ENCODE data around the gene NDUFB8. TPM values are rescaled to one million over a fixed set of nuclear protein-coding genes. Genes with fewer than 3 reads are reported as not detected.

Gene NDUFB8
- total RNA-seq, 1 donor from 2014 or later = 124 TPM

DNA sequence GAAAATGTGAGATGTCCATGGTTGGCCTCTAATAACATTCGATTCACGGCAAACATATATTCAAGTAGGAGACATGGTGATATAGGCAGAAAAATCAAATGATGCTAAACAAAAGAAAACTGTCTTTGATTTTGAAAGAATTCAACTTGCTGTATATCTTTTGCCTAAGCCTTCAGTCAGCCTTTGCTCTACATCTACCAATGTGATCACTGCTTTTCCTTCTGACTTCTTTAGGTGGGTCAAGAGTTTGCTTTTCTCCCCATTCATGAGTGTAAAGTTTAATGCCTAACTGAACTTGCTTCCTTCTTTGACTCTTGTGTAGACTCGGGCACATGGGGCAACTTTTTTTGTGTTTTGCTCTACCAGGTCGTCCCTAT is 5.7 kb upstream of the NDUFB8 start:
- Histone ChIP-seq H3K9me3 (ENCODE audit: low read depth) (no peaks in the 10 kb centered on the region), H3K9ac (no peak overlapping the region), H3K4me2 (no peak overlapping the region), H3K27me3 (no peaks in the 10 kb centered on the region), H3K79me2 (ENCODE audit: low read depth) (peaks cover 42% of the 10 kb centered on the region), H3K27ac (no peak overlapping the region), H4K20me1 (ENCODE audit: low read depth) (peaks cover 34% of the 10 kb centered on the region), H3K4me1 (peaks cover 12% of the 10 kb centered on the region), H2AFZ (replicated peaks) (peak overlapping the region; percentile 78), H3K36me3 (no peaks in the 10 kb centered on the region), H3K4me3 (peak overlapping the region; percentile 88), H3F3A (ENCODE audit: low read depth) (no peaks in the 10 kb centered on the region)
- H3K9me3 Mint-ChIP-seq = no peaks in the 10 kb centered on the region
- TF ChIP-seq EZH2 (IDR thresholded peaks at IDR 0.05) (no peak), EZH2phosphoT487 (IDR thresholded peaks at IDR 0.05) (no peak)
- TF ChIP-seq, protein P1, sequence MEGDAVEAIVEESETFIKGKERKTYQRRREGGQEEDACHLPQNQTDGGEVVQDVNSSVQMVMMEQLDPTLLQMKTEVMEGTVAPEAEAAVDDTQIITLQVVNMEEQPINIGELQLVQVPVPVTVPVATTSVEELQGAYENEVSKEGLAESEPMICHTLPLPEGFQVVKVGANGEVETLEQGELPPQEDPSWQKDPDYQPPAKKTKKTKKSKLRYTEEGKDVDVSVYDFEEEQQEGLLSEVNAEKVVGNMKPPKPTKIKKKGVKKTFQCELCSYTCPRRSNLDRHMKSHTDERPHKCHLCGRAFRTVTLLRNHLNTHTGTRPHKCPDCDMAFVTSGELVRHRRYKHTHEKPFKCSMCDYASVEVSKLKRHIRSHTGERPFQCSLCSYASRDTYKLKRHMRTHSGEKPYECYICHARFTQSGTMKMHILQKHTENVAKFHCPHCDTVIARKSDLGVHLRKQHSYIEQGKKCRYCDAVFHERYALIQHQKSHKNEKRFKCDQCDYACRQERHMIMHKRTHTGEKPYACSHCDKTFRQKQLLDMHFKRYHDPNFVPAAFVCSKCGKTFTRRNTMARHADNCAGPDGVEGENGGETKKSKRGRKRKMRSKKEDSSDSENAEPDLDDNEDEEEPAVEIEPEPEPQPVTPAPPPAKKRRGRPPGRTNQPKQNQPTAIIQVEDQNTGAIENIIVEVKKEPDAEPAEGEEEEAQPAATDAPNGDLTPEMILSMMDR (IDR thresholded peaks at IDR 0.05) = no peak
- no peak overlapping the region for H3K4me3 Mint-ChIP-seq
- peaks cover 2% of the 10 kb centered on the region for H3K36me3 Mint-ChIP-seq
- no peak overlapping the region for H3K27ac Mint-ChIP-seq
- no peak for DNase-seq (ENCODE audit: low spot score)
- peaks cover 13% of the 10 kb centered on the region for H3K4me1 Mint-ChIP-seq
- no peaks in the 10 kb centered on the region for H3K27me3 Mint-ChIP-seq (ENCODE audit: insufficient read depth, low read depth)

DNA sequence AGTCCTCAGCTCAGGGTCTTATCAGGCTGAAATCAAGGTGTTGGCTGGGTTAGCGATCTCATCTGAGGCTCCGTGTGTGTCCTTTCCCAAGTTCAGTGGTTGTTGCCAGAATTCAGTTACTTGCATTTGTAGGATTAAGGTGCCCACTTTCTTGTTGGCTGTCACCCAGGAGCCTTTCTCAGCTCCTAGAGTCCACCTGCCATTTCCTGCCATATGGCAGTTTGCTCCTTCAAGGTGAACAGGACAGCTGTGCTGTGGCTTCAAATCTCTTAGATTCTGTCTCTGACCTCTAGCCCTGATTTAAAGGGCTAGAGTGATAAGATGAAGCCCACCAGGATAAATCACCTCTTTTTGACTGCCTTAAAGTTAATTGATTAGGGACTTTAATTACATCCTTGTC is 5.1 kb upstream of the NDUFB8 start:
- H3K4me1 Mint-ChIP-seq = peaks cover 19% of the 10 kb centered on the region
- DNase-seq (ENCODE audit: low spot score) = no peak
- H3K36me3 ChIP-seq = no peaks in the 10 kb centered on the region
- peak overlapping the region; percentile 78 for H2AFZ ChIP-seq (replicated peaks)
- no peak overlapping the region for H3K4me3 ChIP-seq
- peaks cover 39% of the 10 kb centered on the region for H3K79me2 ChIP-seq (ENCODE audit: low read depth)
- peaks cover 33% of the 10 kb centered on the region for H4K20me1 ChIP-seq (ENCODE audit: low read depth)
- H3K4me1 ChIP-seq = peaks cover 16% of the 10 kb centered on the region
- TF ChIP-seq EZH2phosphoT487 (IDR thresholded peaks at IDR 0.05) (no peak), EZH2 (IDR thresholded peaks at IDR 0.05) (no peak)
- TF ChIP-seq, protein P1 (IDR thresholded peaks at IDR 0.05) = no peak
- H3K9ac ChIP-seq = no peak overlapping the region
- H3K9me3 ChIP-seq (ENCODE audit: low read depth) = no peaks in the 10 kb centered on the region
- no peak overlapping the region for H3K27ac ChIP-seq
- H3K27me3 ChIP-seq = no peaks in the 10 kb centered on the region
- no peaks in the 10 kb centered on the region for H3K9me3 Mint-ChIP-seq
- H3K27ac Mint-ChIP-seq = no peak overlapping the region
- H3F3A ChIP-seq (ENCODE audit: low read depth) = no peaks in the 10 kb centered on the region
- peak overlapping the region; percentile 30 for H3K4me3 Mint-ChIP-seq
- H3K4me2 ChIP-seq = no peak overlapping the region
- peaks cover 2% of the 10 kb centered on the region for H3K36me3 Mint-ChIP-seq
- H3K27me3 Mint-ChIP-seq (ENCODE audit: insufficient read depth, low read depth) = peaks cover 2% of the 10 kb centered on the region

DNA sequence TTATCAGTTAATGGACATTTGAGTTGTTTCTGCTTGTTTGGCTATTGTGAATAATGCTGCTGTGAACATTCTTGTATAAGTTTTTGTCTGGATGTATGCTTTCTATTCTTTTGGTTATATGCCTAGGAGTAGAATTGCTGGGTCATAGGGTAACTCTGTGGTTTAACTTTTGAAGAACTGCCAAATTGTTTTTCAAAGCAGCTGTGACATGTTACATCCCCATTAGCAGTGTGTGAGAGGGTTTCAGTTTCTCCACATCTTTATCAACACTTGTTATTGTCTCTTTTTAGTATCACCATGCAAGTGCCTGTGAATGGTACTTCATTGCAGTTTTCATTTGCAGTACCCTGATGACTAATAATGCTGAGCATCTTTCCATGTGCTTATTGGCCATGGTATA is 2.1 kb upstream of the NDUFB8 start:
- TF ChIP-seq, protein P1 (IDR thresholded peaks at IDR 0.05) = no peak
- TF ChIP-seq EZH2phosphoT487 (IDR thresholded peaks at IDR 0.05) (no peak), EZH2 (IDR thresholded peaks at IDR 0.05) (no peak)
- Mint-ChIP-seq H3K27ac (no peak overlapping the region), H3K4me1 (peaks cover 18% of the 10 kb centered on the region), H3K4me3 (no peak overlapping the region), H3K27me3 (ENCODE audit: insufficient read depth, low read depth) (peaks cover 2% of the 10 kb centered on the region), H3K36me3 (peaks cover 4% of the 10 kb centered on the region), H3K9me3 (no peaks in the 10 kb centered on the region)
- Histone ChIP-seq H3K4me3 (no peak overlapping the region), H3K4me2 (no peak overlapping the region), H2AFZ (replicated peaks) (no peak overlapping the region), H3K9me3 (ENCODE audit: low read depth) (no peaks in the 10 kb centered on the region), H3K27me3 (no peaks in the 10 kb centered on the region), H3K27ac (no peak overlapping the region), H3K36me3 (no peaks in the 10 kb centered on the region), H4K20me1 (ENCODE audit: low read depth) (peaks cover 24% of the 10 kb centered on the region), H3K79me2 (ENCODE audit: low read depth) (peaks cover 32% of the 10 kb centered on the region), H3K9ac (no peak overlapping the region), H3F3A (ENCODE audit: low read depth) (peaks cover 3% of the 10 kb centered on the region), H3K4me1 (peaks cover 20% of the 10 kb centered on the region)
- DNase-seq (ENCODE audit: low spot score) = no peak
